ENCODE results near the gene TROAP.

TROAP gene

DNA sequence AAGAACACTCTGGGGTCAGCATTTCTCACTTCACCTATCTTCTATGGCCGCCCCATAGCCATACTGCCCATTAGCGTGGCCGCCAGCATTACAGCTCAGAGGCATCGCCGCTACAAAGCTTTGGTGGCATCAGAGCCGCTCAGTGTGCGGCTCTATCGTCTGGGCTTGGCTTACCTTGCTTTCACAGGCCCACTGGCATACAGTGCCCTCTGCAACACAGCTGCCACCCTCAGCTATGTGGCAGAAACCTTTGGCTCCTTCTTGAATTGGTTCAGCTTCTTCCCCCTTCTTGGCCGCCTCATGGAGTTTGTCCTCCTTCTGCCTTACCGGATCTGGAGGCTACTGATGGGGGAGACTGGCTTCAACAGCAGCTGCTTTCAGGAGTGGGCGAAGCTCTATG, 26.2 kb downstream of the TROAP start:
- TF ChIP-seq, protein P1, sequence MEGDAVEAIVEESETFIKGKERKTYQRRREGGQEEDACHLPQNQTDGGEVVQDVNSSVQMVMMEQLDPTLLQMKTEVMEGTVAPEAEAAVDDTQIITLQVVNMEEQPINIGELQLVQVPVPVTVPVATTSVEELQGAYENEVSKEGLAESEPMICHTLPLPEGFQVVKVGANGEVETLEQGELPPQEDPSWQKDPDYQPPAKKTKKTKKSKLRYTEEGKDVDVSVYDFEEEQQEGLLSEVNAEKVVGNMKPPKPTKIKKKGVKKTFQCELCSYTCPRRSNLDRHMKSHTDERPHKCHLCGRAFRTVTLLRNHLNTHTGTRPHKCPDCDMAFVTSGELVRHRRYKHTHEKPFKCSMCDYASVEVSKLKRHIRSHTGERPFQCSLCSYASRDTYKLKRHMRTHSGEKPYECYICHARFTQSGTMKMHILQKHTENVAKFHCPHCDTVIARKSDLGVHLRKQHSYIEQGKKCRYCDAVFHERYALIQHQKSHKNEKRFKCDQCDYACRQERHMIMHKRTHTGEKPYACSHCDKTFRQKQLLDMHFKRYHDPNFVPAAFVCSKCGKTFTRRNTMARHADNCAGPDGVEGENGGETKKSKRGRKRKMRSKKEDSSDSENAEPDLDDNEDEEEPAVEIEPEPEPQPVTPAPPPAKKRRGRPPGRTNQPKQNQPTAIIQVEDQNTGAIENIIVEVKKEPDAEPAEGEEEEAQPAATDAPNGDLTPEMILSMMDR (IDR thresholded peaks at IDR 0.05; ENCODE audit: extremely low read depth, missing control alignments), result no peak
- no peak for DNase-seq (ENCODE audit: low spot score)

DNA sequence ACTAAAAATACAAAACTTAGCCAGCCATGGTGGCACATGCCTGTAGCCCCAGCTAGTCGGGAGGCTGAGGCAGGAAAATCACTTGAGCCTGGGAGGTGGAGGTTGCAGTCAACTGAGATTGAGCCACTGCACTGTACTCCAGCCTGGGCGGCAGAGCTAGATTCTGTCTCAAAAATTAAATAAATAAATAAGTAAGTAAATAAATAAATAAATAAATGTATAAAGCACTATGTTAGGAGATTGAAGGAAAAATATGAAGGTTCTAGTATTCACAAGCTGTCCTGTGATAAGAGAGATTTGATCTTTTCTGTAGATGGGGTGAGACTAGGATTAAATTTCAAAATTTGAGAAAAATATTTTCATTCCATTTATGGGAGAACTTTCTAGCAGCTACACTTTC, 29.3 kb downstream of the TROAP start:
- DNase-seq (ENCODE audit: low spot score), result no peak
- TF ChIP-seq, protein P1 (IDR thresholded peaks at IDR 0.05; ENCODE audit: extremely low read depth, missing control alignments), result no peak

- DNase-seq (ENCODE audit: low spot score), result no peak
- TF ChIP-seq, protein P1 (IDR thresholded peaks at IDR 0.05; ENCODE audit: extremely low read depth, missing control alignments), result no peak
These were observed 32.9 kb downstream of the TROAP start for GRCh38 chr12:49355913-49356312.

GRCh38 chr12:49357103-49357678, 34.1 kb downstream of the TROAP start:
- TF ChIP-seq, protein P1 (IDR thresholded peaks at IDR 0.05; ENCODE audit: extremely low read depth, missing control alignments), result no peak
- DNase-seq (ENCODE audit: low spot score), result peak; percentile 36

DNA sequence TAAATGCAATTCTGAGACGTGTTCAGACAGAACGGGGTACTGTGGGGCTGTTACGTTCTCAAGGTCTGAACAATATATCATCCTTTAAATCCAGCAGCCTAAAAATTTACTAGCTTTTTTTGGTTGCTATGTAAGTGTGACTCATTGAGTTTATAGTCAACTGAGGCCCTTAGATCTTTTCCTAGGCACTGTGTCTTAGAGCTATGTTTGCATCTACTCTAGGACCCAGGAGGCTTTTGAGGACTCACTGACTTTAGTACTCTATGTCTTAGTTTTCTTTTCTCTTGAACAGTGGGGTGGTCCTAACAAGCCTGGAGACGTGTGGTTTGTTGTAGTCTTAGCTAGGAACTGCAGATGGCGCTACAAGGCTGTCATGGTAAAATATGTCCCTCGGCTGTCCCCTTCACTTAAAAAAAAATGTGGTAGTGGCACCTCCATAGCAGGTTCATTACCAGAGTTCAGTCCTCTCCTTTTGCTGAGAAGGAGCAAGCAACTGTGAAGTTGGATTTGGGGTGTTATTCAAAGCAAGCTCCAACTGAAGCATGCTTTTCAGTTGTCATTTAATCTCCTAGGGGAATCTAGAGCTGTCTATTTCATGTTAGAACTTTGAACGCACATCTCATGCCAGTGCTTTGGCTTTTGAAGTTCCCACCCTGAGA, 35.6 kb downstream of the TROAP start:
- peak; percentile 79 for DNase-seq (ENCODE audit: low spot score)
- TF ChIP-seq, protein P1 (IDR thresholded peaks at IDR 0.05; ENCODE audit: extremely low read depth, missing control alignments), result peak; percentile 80

GRCh38 chr12:49359671-49360070, 36.6 kb downstream of the TROAP start:
- TF ChIP-seq, protein P1 (IDR thresholded peaks at IDR 0.05; ENCODE audit: extremely low read depth, missing control alignments), result no peak
- no peak for DNase-seq (ENCODE audit: low spot score)

DNA sequence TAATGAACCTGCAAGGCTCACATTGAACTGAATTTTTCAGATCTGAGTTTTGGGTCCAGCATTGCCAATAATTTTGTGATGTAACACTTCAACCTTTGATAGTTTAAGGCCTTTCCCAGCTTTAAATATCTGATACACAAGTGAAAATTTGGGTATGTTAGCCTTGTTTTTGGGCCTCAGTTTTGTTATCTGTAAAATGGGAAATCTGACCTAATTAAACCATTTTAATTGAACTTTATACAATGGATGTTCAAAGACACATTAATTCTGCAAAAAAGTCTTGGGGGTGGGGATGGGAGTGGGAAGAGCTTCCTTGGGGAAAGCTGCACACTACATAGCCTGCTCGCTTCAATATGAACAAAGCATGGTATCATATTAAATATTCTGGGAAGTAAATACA, 39.0 kb downstream of the TROAP start:
- TF ChIP-seq, protein P1 (IDR thresholded peaks at IDR 0.05; ENCODE audit: extremely low read depth, missing control alignments), result no peak
- no peak for DNase-seq (ENCODE audit: low spot score)
